Esophagus squamous epithelium (tissue), 4 donors: ENCODE data around the gene WFDC8.

Source experiments
- CTCF ChIP-seq, 6 experiments: fragments of 450-650 bp in 4 of 6; fragments of 200-600 bp in 2 of 6; sonication (generic) in 2 of 6; IDR thresholded peaks; one replicate each; pipeline ENCODE4 v1.5.1; 2016 to 2019; ENCODE audit warnings: antibody characterized with exemption in 6 of 6, mild to moderate bottlenecking in 4 of 6, moderate library complexity in 4 of 6
- POLR2A ChIP-seq, 4 donors: fragments of 450-650 bp; IDR thresholded peaks; one replicate each; pipeline ENCODE4 v1.6.1; 2017; ENCODE audit warnings: antibody characterized with exemption in 4 of 4, mild to moderate bottlenecking in 4 of 4, moderate library complexity in 3 of 4

- no peak for TF ChIP-seq CTCF (IDR thresholded peaks at IDR 0.05)
- no peak for TF ChIP-seq POLR2A (IDR thresholded peaks at IDR 0.05)
These were observed 72.7 kb downstream of the WFDC8 start for GRCh38 chr20:45506398-45506797.
